Measurements from ENCODE around the gene TMCO4. TPM values are rescaled to one million over a fixed set of nuclear protein-coding genes. Genes with fewer than 3 reads are reported as not detected.

Gene TMCO4
- total RNA-seq, 1 experiment from 2014 or later, result 13.1 TPM

- DNase-seq (ENCODE audit: low read depth), result peak; percentile 36
Measured at GRCh38 chr1:19661721-19662228, 137.9 kb downstream of the TMCO4 start.

- no peak for DNase-seq (ENCODE audit: low read depth)
Measured at GRCh38 chr1:19658186-19658585, 141.5 kb downstream of the TMCO4 start.

GRCh38 chr1:19657511-19657910 is 142.2 kb downstream of the TMCO4 start:
- DNase-seq (ENCODE audit: low read depth), result no peak

- DNase-seq (ENCODE audit: low read depth), result no peak
Measured at GRCh38 chr1:19656780-19657466, 142.8 kb downstream of the TMCO4 start.

GRCh38 chr1:19656134-19656779 is 143.5 kb downstream of the TMCO4 start:
- no peak for DNase-seq (ENCODE audit: low read depth)

- DNase-seq (ENCODE audit: low read depth), result no peak
Measured at GRCh38 chr1:19655718-19656080, 144.0 kb downstream of the TMCO4 start.

GRCh38 chr1:19654886-19655717 is 144.6 kb downstream of the TMCO4 start:
- no peak for DNase-seq (ENCODE audit: low read depth)

- DNase-seq (ENCODE audit: low read depth), result peak; percentile 57
Measured at GRCh38 chr1:19654386-19654785, 145.3 kb downstream of the TMCO4 start.

- DNase-seq (ENCODE audit: low read depth), result peak; percentile 34
Measured at GRCh38 chr1:19651141-19651737, 148.5 kb downstream of the TMCO4 start.

GRCh38 chr1:19650416-19651140 is 149.1 kb downstream of the TMCO4 start:
- no peak for DNase-seq (ENCODE audit: low read depth)

GRCh38 chr1:19648689-19649088 is 151.0 kb downstream of the TMCO4 start:
- no peak for DNase-seq (ENCODE audit: low read depth)

- DNase-seq (ENCODE audit: low read depth), result no peak
Measured at GRCh38 chr1:19648239-19648638, 151.5 kb downstream of the TMCO4 start.

GRCh38 chr1:19647643-19648042 is 152.1 kb downstream of the TMCO4 start:
- no peak for DNase-seq (ENCODE audit: low read depth)

- no peak for DNase-seq (ENCODE audit: low read depth)
Measured at GRCh38 chr1:19646377-19647319, 153.1 kb downstream of the TMCO4 start.

GRCh38 chr1:19645411-19646251 is 154.1 kb downstream of the TMCO4 start:
- DNase-seq (ENCODE audit: low read depth), result no peak

- DNase-seq (ENCODE audit: low read depth), result no peak
Measured at GRCh38 chr1:19644681-19645410, 154.9 kb downstream of the TMCO4 start.

- no peak for DNase-seq (ENCODE audit: low read depth)
Measured at GRCh38 chr1:19644395-19644680, 155.4 kb downstream of the TMCO4 start.

- no peak for DNase-seq (ENCODE audit: low read depth)
Measured at GRCh38 chr1:19643602-19644394, 155.9 kb downstream of the TMCO4 start, which contains the start of gene NBL1. Gene NBL1, plus strand, starts transcription at chr1:19644311. Its CDS starts 10,720 bp downstream, at chr1:19655031.
